A204.1 (cell line): ENCODE measurements around the gene NDUFA11.
A peak's percentile ranks its signal among the peaks of the same experiment; 100 is the strongest.

Source experiments
- FAIRE-seq: peaks from 2 replicates; lab custom pipeline; 2012; peaks lifted over from hg19 to GRCh38; lab: Jason Lieb, UNC

NDUFA11 gene

GRCh38 chr19:5908773-5909442 is 5.3 kb upstream of the NDUFA11 start:
- FAIRE-seq = no peak

GRCh38 chr19:5907241-5907640 is 3.7 kb upstream of the NDUFA11 start:
- no peak for FAIRE-seq

- no peak for FAIRE-seq
Measured at GRCh38 chr19:5905114-5905778, 1.7 kb upstream of the NDUFA11 start.

GRCh38 chr19:5904352-5905113 is 943 bp upstream of the NDUFA11 start, which contains the start of gene VMAC:
Gene VMAC (plus strand): TSS chr19:5904872. CDS start chr19:5904891, 19 bp downstream.
- peak; percentile 99 for FAIRE-seq

- no peak for FAIRE-seq
Measured at GRCh38 chr19:5903056-5903623, 450 bp downstream of the NDUFA11 start.

- no peak for FAIRE-seq
Measured at GRCh38 chr19:5900976-5901375, 2.6 kb downstream of the NDUFA11 start.

- no peak for FAIRE-seq
Measured at GRCh38 chr19:5899728-5900526, 3.7 kb downstream of the NDUFA11 start.

- FAIRE-seq = no peak
Measured at GRCh38 chr19:5897189-5897969, 6.2 kb downstream of the NDUFA11 start.

- FAIRE-seq = no peak
Measured at GRCh38 chr19:5896365-5897076, 7.1 kb downstream of the NDUFA11 start.

GRCh38 chr19:5895890-5896289 is 7.7 kb downstream of the NDUFA11 start:
- FAIRE-seq = no peak

- no peak for FAIRE-seq
Measured at GRCh38 chr19:5895409-5895808, 8.2 kb downstream of the NDUFA11 start.

GRCh38 chr19:5894704-5895349 is 8.8 kb downstream of the NDUFA11 start:
- no peak for FAIRE-seq

GRCh38 chr19:5893907-5894703 is 9.5 kb downstream of the NDUFA11 start:
- FAIRE-seq = no peak

- FAIRE-seq = no peak
Measured at GRCh38 chr19:5893296-5893903, 10.2 kb downstream of the NDUFA11 start.

GRCh38 chr19:5892772-5893275 is 10.8 kb downstream of the NDUFA11 start:
- FAIRE-seq = no peak

- no peak for FAIRE-seq
Measured at GRCh38 chr19:5891938-5892771, 11.4 kb downstream of the NDUFA11 start.

- no peak for FAIRE-seq
Measured at GRCh38 chr19:5891572-5891937, 12.0 kb downstream of the NDUFA11 start.

- no peak for FAIRE-seq
Measured at GRCh38 chr19:5890099-5890498, 13.5 kb downstream of the NDUFA11 start.
